Adrenal gland (tissue), 5 donors: Measurements from ENCODE around the gene JAZF1.

Experiments used
- POLR2A ChIP-seq, 2 donors: fragments of 450-650 bp; IDR thresholded peaks; one replicate each; pipeline ENCODE4 v1.6.1; 2017; ENCODE audit warnings: antibody characterized with exemption in 2 of 2, mild to moderate bottlenecking in 2 of 2, moderate library complexity in 1 of 2
- TF ChIP-seq, protein P1 (sequence below), 6 experiments: fragments of 450-650 bp in 4 of 6; fragments of 200-600 bp in 2 of 6; sonication (generic) in 1 of 6; IDR thresholded peaks; 1 replicate in 5 of 6; 2 replicates in 1 of 6; pipeline versions ENCODE4 v1.5.1 to v1.8.0; 2016 to 2021; ENCODE audit warnings: antibody characterized with exemption in 6 of 6, mild to moderate bottlenecking in 2 of 6, moderate library complexity in 1 of 6
- donor health status: DM: no; HTN: no; CAD: no.

DNA sequence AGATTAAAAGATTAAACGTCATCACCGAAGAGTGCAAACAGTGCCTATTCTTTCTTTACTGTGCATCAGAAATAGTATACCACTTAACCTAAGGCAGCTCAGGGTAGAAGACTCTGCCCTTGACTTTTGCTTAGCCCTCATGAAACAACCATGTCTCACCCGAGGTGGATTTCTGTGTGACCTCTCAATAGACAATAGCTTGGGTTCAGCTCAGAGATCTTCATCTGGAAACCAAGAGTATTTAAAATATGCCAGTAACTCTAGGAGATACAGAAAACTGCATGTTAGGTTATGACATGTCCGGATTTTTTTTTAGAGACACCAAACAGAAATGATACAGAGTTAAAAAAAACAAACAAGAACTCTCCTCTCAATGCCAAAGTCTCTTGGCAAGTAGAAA, 75.8 kb downstream of the JAZF1 start:
- no peak for TF ChIP-seq POLR2A (IDR thresholded peaks at IDR 0.05)
- TF ChIP-seq, protein P1, sequence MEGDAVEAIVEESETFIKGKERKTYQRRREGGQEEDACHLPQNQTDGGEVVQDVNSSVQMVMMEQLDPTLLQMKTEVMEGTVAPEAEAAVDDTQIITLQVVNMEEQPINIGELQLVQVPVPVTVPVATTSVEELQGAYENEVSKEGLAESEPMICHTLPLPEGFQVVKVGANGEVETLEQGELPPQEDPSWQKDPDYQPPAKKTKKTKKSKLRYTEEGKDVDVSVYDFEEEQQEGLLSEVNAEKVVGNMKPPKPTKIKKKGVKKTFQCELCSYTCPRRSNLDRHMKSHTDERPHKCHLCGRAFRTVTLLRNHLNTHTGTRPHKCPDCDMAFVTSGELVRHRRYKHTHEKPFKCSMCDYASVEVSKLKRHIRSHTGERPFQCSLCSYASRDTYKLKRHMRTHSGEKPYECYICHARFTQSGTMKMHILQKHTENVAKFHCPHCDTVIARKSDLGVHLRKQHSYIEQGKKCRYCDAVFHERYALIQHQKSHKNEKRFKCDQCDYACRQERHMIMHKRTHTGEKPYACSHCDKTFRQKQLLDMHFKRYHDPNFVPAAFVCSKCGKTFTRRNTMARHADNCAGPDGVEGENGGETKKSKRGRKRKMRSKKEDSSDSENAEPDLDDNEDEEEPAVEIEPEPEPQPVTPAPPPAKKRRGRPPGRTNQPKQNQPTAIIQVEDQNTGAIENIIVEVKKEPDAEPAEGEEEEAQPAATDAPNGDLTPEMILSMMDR (IDR thresholded peaks at IDR 0.05): no peak
